Measurements from ENCODE around the gene TNIK.

Gene TNIK

DNA sequence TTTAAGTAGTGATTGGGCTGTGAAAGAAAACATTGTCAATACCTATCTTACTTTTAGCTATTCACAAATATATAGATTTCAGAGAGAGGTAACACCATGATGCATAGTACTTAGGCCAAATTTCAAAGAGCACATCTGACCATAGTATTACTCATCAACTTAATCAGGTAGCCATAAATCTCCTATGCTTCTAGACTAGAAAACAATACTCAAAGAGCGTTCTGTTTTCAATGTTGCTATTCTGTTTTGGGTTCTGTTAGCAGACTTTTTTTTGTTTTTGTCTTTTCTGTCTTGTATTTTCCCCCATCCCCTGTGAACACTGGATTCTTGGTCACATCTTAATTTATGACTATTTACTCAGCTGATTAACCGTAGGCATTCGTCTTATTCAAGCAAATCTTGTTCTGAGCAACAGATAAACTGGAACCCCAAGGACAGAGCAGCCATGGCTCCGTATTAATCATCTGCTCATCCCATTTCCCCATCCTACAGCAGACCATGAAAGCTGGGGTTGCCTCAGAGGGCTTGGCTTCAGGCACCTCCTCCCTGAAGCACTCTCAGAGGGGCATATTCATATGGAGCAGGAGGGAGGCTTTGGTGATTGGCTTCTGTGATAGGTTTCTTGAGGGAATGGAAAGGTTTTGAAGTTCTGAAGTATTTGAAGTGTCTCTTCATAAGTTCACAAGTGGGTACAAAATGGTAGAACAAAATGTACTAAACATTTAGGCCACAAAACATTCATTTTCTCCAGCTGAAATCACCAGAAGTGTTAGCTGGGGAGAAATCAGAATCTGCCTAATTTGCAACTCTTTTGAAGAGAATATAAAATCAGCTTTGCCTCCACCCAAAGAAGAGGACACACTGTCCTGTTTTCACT, 105.3 kb downstream of the TNIK start:
- no peak for DNase-seq (ENCODE audit: low spot score in 2 of 2)
- Mint-ChIP-seq H3K4me3 (no peak overlapping the region), H3K36me3 (ENCODE audit: insufficient read depth) (peaks cover 3% of the 10 kb centered on the region), H3K27me3 (no peaks in the 10 kb centered on the region), H3K27ac (ENCODE audit: low read depth) (peak overlapping the region; percentile 66), H3K4me1 (peaks cover 52% of the 10 kb centered on the region), H3K9me3 (no peaks in the 10 kb centered on the region)
- ATAC-seq (replicated peaks; ENCODE audit: extremely low read depth, poor library complexity, severe bottlenecking) = no peak

DNA sequence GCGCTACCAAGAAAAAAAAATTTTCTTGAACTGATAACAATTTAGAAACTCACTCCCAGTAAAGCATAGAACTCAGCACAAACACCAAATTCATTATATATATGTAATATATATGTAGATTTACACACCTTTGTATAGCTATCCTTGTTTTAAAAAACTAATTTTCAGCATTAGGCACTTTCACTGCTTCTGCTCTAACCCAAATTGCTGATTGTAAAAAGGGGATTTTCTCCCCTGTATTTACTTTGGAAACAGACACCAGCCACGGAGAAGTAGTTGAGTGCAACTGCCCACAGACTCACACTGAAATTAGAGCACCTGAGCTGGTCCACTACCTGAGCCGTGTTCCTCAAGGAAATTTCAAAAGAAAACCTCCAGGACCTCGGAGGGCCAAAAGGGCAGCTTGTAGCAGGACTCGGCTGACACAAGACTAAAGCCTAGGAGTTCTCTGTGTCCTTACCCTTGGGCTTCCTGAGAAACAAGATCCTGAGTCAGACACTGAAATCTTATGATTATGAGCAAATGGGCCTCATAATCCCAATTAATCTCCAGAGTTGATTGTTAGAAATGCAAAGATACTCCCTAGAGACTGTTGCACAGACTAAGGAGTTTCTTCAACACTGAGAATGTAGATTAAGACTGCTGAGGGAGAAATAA, 106.0 kb downstream of the TNIK start:
- Mint-ChIP-seq H3K9me3 (no peaks in the 10 kb centered on the region), H3K4me1 (peaks cover 50% of the 10 kb centered on the region), H3K4me3 (no peak overlapping the region), H3K27me3 (no peaks in the 10 kb centered on the region), H3K27ac (ENCODE audit: low read depth) (no peak overlapping the region), H3K36me3 (ENCODE audit: insufficient read depth) (peaks cover 3% of the 10 kb centered on the region)
- DNase-seq (ENCODE audit: low spot score in 2 of 2) = no peak
- ATAC-seq (replicated peaks; ENCODE audit: extremely low read depth, poor library complexity, severe bottlenecking) = no peak

DNA sequence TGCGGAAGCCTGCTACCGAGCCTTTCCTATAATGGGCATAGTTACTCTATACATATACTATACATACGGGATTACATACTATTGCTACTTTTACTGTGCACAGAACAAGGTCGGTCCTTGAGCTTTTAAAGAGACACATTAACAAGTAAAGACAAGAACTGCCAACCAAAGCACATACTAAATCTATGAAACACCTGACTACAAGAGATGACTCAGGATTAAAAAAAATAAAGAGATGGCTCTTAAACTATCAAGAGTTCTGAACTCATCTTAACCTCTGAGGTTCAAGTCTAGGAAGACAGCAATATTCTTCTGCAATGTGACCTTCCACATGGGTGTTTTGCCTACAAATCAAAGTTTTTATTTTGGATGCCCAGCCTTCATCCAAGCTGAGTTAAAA, 106.8 kb downstream of the TNIK start:
- H3K27me3 Mint-ChIP-seq = no peaks in the 10 kb centered on the region
- peaks cover 46% of the 10 kb centered on the region for H3K4me1 Mint-ChIP-seq
- DNase-seq (ENCODE audit: low spot score in 2 of 2) (no peak), ATAC-seq (replicated peaks; ENCODE audit: extremely low read depth, poor library complexity, severe bottlenecking) (no peak)
- H3K9me3 Mint-ChIP-seq = no peaks in the 10 kb centered on the region
- H3K4me3 Mint-ChIP-seq = no peak overlapping the region
- no peak overlapping the region for H3K27ac Mint-ChIP-seq (ENCODE audit: low read depth)
- H3K36me3 Mint-ChIP-seq (ENCODE audit: insufficient read depth) = peaks cover 3% of the 10 kb centered on the region

- Mint-ChIP-seq H3K27me3 (no peaks in the 10 kb centered on the region), H3K36me3 (ENCODE audit: insufficient read depth) (peaks cover 3% of the 10 kb centered on the region), H3K9me3 (no peaks in the 10 kb centered on the region), H3K4me3 (no peak overlapping the region), H3K4me1 (peaks cover 43% of the 10 kb centered on the region), H3K27ac (ENCODE audit: low read depth) (no peak overlapping the region)
- DNase-seq (ENCODE audit: low spot score in 2 of 2) (no peak), ATAC-seq (replicated peaks; ENCODE audit: extremely low read depth, poor library complexity, severe bottlenecking) (no peak)
Observed at GRCh38 chr3:171352387-171352935, 107.7 kb downstream of the TNIK start.

DNA sequence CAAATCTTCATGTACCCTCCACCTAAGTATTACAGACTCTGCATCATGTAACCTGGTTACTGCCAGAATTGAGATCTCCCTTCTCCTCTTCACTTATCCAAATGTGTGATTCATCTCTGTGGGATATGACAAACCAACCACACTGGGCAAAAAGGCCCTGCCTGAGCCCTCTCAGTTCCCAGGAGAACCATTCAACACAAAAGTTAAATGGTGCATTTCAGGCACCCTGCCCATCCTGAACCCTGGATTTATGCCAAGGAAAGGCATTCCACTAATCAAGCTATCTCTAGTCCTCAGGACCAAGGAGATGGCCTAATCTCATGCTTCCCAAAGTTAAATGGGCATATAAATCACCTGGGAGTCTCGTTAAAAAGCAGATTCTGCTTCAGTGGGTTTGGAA, 108.5 kb downstream of the TNIK start:
- Mint-ChIP-seq H3K36me3 (ENCODE audit: insufficient read depth) (peaks cover 3% of the 10 kb centered on the region), H3K27me3 (no peaks in the 10 kb centered on the region), H3K4me1 (peaks cover 49% of the 10 kb centered on the region), H3K4me3 (no peak overlapping the region), H3K27ac (ENCODE audit: low read depth) (no peak overlapping the region), H3K9me3 (no peaks in the 10 kb centered on the region)
- ATAC-seq (replicated peaks; ENCODE audit: extremely low read depth, poor library complexity, severe bottlenecking) (no peak), DNase-seq (ENCODE audit: low spot score in 2 of 2) (no peak)

- DNase-seq (ENCODE audit: low spot score in 2 of 2) = no peak
- H3K36me3 Mint-ChIP-seq (ENCODE audit: insufficient read depth) = peaks cover 3% of the 10 kb centered on the region
- no peak overlapping the region for H3K27ac Mint-ChIP-seq (ENCODE audit: low read depth)
- H3K27me3 Mint-ChIP-seq = no peaks in the 10 kb centered on the region
- H3K9me3 Mint-ChIP-seq = no peaks in the 10 kb centered on the region
- no peak for ATAC-seq (replicated peaks; ENCODE audit: extremely low read depth, poor library complexity, severe bottlenecking)
- H3K4me1 Mint-ChIP-seq = peaks cover 56% of the 10 kb centered on the region
- H3K4me3 Mint-ChIP-seq = no peak overlapping the region
Observed at GRCh38 chr3:171350364-171350763, 109.8 kb downstream of the TNIK start.

- H3K36me3 Mint-ChIP-seq (ENCODE audit: insufficient read depth) = peaks cover 3% of the 10 kb centered on the region
- peaks cover 56% of the 10 kb centered on the region for H3K4me1 Mint-ChIP-seq
- H3K9me3 Mint-ChIP-seq = no peaks in the 10 kb centered on the region
- no peaks in the 10 kb centered on the region for H3K27me3 Mint-ChIP-seq
- ATAC-seq (replicated peaks; ENCODE audit: extremely low read depth, poor library complexity, severe bottlenecking) = no peak
- H3K27ac Mint-ChIP-seq (ENCODE audit: low read depth) = no peak overlapping the region
- H3K4me3 Mint-ChIP-seq = no peak overlapping the region
- no peak for DNase-seq (ENCODE audit: low spot score in 2 of 2)
Observed at GRCh38 chr3:171349392-171349791, 110.8 kb downstream of the TNIK start.

GRCh38 chr3:171348121-171348520, 112.1 kb downstream of the TNIK start:
- Mint-ChIP-seq H3K27ac (ENCODE audit: low read depth) (no peak overlapping the region), H3K27me3 (no peaks in the 10 kb centered on the region), H3K4me3 (no peak overlapping the region), H3K36me3 (ENCODE audit: insufficient read depth) (peaks cover 3% of the 10 kb centered on the region), H3K4me1 (peaks cover 59% of the 10 kb centered on the region), H3K9me3 (no peaks in the 10 kb centered on the region)
- ATAC-seq (replicated peaks; ENCODE audit: extremely low read depth, poor library complexity, severe bottlenecking) (no peak), DNase-seq (ENCODE audit: low spot score in 2 of 2) (no peak)

DNA sequence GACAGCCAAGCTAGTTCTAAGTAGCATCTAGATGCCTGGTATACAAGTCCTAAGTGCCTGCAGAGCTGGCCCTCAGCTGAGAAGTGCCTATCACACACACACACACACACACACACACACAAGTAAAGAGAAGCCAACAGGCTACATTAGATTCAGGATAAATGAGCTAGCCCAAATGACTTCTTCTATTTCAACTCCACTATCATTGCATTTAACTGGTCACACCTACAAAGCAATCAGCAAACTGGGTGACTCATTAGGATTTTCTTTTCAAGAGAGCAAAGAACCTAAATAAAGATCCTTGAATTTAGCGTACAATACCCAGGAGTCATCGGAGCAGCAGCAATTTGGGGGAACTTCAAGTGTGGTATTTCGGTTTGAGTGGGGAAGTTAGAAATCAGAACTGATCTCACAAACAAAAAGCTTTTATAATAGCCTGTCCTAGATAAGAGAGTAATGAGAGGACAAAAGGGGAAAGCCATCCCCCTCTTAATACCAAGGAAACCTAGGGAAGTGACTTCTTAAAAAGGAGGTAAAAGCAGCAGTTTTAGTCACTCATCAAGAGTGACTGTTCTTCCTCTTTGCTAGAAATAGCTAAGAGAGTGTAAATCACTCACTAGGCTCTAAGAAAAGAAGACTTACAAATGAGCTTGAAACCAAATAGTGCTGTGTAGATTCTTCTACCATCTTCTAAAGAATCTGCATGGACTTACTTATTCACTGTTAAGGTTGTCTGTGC, 112.7 kb downstream of the TNIK start:
- no peaks in the 10 kb centered on the region for H3K9me3 Mint-ChIP-seq
- no peak overlapping the region for H3K27ac Mint-ChIP-seq (ENCODE audit: low read depth)
- peaks cover 64% of the 10 kb centered on the region for H3K4me1 Mint-ChIP-seq
- DNase-seq (ENCODE audit: low spot score in 2 of 2) (no peak), ATAC-seq (replicated peaks; ENCODE audit: extremely low read depth, poor library complexity, severe bottlenecking) (no peak)
- H3K4me3 Mint-ChIP-seq = no peak overlapping the region
- no peaks in the 10 kb centered on the region for H3K27me3 Mint-ChIP-seq
- H3K36me3 Mint-ChIP-seq (ENCODE audit: insufficient read depth) = peaks cover 3% of the 10 kb centered on the region

GRCh38 chr3:171346582-171347300, 113.5 kb downstream of the TNIK start:
- H3K27me3 Mint-ChIP-seq = no peaks in the 10 kb centered on the region
- H3K36me3 Mint-ChIP-seq (ENCODE audit: insufficient read depth) = peaks cover 3% of the 10 kb centered on the region
- no peak overlapping the region for H3K4me3 Mint-ChIP-seq
- DNase-seq (ENCODE audit: low spot score in 2 of 2) (no peak), ATAC-seq (replicated peaks; ENCODE audit: extremely low read depth, poor library complexity, severe bottlenecking) (no peak)
- H3K9me3 Mint-ChIP-seq = no peaks in the 10 kb centered on the region
- H3K27ac Mint-ChIP-seq (ENCODE audit: low read depth) = peak overlapping the region; percentile 20
- H3K4me1 Mint-ChIP-seq = peaks cover 62% of the 10 kb centered on the region

DNA sequence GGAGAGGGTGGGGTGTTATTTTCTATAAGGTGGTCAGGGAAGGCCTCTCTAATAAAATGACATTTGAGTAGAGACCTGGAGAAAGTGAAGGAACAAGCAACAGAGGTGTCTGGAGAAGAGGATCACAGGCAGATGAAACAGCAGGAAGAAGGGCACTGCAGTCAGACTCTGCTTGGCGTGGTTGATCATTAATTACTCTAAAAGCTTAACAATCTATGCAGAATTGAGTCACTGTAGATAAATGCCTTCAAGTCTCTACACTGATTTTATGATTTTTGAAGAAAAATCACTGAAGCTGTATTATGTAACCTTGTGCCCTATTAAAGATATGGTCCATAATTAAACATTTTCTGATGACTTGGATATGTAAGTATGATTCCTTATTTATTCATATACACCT, 114.2 kb downstream of the TNIK start:
- DNase-seq (ENCODE audit: low spot score in 2 of 2) = no peak
- Mint-ChIP-seq H3K4me3 (no peak overlapping the region), H3K27me3 (no peaks in the 10 kb centered on the region), H3K36me3 (ENCODE audit: insufficient read depth) (peaks cover 3% of the 10 kb centered on the region), H3K27ac (ENCODE audit: low read depth) (peak overlapping the region; percentile 20), H3K4me1 (peaks cover 58% of the 10 kb centered on the region), H3K9me3 (no peaks in the 10 kb centered on the region)
- ATAC-seq (replicated peaks; ENCODE audit: extremely low read depth, poor library complexity, severe bottlenecking) = no peak

All from central memory CD8-positive, alpha-beta T cell (primary cell).